Measurements from ENCODE around the gene PDE2A. TPM values are rescaled to one million over a fixed set of nuclear protein-coding genes. Genes with fewer than 3 reads are reported as not detected.

PDE2A gene
- total RNA-seq, 1 donor from 2014 or later = 0.11 TPM

DNA sequence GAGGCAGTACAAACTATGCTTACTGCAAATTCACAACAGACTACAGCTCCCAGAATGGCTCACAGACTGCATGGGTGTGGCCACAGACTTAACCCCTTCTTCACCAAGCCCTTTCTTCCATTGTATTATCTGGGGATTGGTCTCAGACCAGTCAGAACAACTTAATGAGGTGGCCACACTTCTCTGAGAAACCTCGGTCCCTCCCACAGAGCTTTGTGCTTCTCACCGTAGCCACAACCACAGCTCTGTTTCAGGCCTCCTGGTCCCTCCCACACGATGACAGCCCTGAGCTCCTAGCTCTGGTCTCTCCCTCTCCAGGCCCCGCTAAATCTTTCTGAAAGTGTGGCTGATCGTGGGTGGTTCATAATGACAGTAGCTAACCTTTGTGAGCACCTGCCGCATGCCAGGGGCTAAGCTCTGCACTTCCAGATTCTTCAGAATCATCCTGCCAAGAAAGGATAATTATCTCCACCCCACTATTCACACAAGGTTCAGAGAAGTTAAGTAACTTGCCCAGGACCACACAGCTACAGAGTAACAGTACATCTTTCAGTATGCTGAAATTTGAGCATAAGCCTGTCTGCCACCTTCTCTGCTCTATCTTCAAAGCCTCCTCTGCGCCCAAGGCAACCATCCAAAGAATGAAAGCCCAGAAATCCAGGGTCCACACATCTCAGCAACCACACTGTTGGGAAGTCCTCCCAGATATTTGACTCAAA, 5.4 kb downstream of the PDE2A start:
- Mint-ChIP-seq H3K36me3 (peaks cover 2% of the 10 kb centered on the region), H3K27me3 (ENCODE audit: insufficient read depth, low read depth) (peaks cover 6% of the 10 kb centered on the region), H3K27ac (peak overlapping the region; percentile 36), H3K4me3 (peak overlapping the region; percentile 14), H3K4me1 (peaks cover 42% of the 10 kb centered on the region), H3K9me3 (peaks cover 2% of the 10 kb centered on the region)
- TF ChIP-seq EZH2 (IDR thresholded peaks at IDR 0.05) (no peak), EZH2phosphoT487 (IDR thresholded peaks at IDR 0.05) (no peak)
- TF ChIP-seq, protein P1, sequence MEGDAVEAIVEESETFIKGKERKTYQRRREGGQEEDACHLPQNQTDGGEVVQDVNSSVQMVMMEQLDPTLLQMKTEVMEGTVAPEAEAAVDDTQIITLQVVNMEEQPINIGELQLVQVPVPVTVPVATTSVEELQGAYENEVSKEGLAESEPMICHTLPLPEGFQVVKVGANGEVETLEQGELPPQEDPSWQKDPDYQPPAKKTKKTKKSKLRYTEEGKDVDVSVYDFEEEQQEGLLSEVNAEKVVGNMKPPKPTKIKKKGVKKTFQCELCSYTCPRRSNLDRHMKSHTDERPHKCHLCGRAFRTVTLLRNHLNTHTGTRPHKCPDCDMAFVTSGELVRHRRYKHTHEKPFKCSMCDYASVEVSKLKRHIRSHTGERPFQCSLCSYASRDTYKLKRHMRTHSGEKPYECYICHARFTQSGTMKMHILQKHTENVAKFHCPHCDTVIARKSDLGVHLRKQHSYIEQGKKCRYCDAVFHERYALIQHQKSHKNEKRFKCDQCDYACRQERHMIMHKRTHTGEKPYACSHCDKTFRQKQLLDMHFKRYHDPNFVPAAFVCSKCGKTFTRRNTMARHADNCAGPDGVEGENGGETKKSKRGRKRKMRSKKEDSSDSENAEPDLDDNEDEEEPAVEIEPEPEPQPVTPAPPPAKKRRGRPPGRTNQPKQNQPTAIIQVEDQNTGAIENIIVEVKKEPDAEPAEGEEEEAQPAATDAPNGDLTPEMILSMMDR (IDR thresholded peaks at IDR 0.05) = no peak
- Histone ChIP-seq H3K4me3 (no peak overlapping the region), H4K20me1 (ENCODE audit: low read depth) (peaks cover 5% of the 10 kb centered on the region), H2AFZ (replicated peaks) (no peak overlapping the region), H3K27ac (no peak overlapping the region), H3K9ac (no peak overlapping the region), H3K79me2 (ENCODE audit: low read depth) (no peaks in the 10 kb centered on the region), H3F3A (ENCODE audit: low read depth) (peaks cover 14% of the 10 kb centered on the region), H3K4me2 (peak overlapping the region; percentile 36), H3K36me3 (no peaks in the 10 kb centered on the region), H3K9me3 (ENCODE audit: low read depth) (no peaks in the 10 kb centered on the region), H3K27me3 (peaks cover 9% of the 10 kb centered on the region), H3K4me1 (peaks cover 20% of the 10 kb centered on the region)
- DNase-seq (ENCODE audit: low spot score) = peak; percentile 84

DNA sequence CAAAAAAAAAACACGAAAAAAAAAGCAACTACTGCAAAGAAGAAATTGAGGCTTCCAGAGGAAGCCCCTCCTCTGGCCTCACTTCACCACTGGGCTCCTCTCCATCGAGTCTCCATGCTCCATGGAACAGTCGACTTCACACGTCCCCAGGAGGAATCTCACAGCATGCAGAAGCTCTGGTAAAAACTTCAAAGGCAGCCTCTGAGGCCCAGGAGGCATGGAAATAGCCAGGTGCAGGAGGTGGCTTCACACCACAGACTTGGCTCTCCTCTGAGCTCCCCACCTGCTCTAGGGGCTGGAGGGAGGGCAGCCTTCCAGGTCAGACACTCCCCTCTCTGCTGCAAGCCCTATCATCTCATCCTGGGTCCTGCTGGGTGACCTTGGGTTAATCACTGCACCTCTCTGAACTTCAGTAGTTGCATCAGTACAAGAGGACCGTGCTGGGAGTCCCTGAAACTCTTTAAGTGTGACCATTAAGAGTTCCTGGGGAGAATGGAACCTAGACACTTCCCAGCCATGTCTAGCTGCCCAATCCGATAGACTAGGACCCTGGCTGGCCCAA, 8.2 kb downstream of the PDE2A start:
- peaks cover 2% of the 10 kb centered on the region for H3K9me3 Mint-ChIP-seq
- Histone ChIP-seq H3K79me2 (ENCODE audit: low read depth) (no peaks in the 10 kb centered on the region), H3K4me1 (peaks cover 18% of the 10 kb centered on the region), H2AFZ (replicated peaks) (no peak overlapping the region), H3K27me3 (no peaks in the 10 kb centered on the region), H3K4me2 (no peak overlapping the region), H3K9ac (no peak overlapping the region), H3K9me3 (ENCODE audit: low read depth) (no peaks in the 10 kb centered on the region), H3K27ac (no peak overlapping the region), H3K36me3 (no peaks in the 10 kb centered on the region), H4K20me1 (ENCODE audit: low read depth) (no peaks in the 10 kb centered on the region), H3K4me3 (no peak overlapping the region), H3F3A (ENCODE audit: low read depth) (peaks cover 10% of the 10 kb centered on the region)
- TF ChIP-seq EZH2phosphoT487 (IDR thresholded peaks at IDR 0.05) (no peak), EZH2 (IDR thresholded peaks at IDR 0.05) (no peak)
- TF ChIP-seq, protein P1 (IDR thresholded peaks at IDR 0.05) = no peak
- peaks cover 9% of the 10 kb centered on the region for H3K27me3 Mint-ChIP-seq (ENCODE audit: insufficient read depth, low read depth)
- H3K36me3 Mint-ChIP-seq = peaks cover 2% of the 10 kb centered on the region
- H3K27ac Mint-ChIP-seq = no peak overlapping the region
- DNase-seq (ENCODE audit: low spot score) = no peak
- no peak overlapping the region for H3K4me3 Mint-ChIP-seq
- H3K4me1 Mint-ChIP-seq = peaks cover 30% of the 10 kb centered on the region

GRCh38 chr11:72662036-72662435, 12.2 kb downstream of the PDE2A start:
- H3K4me2 ChIP-seq = no peak overlapping the region
- Mint-ChIP-seq H3K4me3 (peak overlapping the region; percentile 59), H3K27ac (no peak overlapping the region), H3K36me3 (peaks cover 1% of the 10 kb centered on the region), H3K4me1 (peaks cover 42% of the 10 kb centered on the region), H3K27me3 (ENCODE audit: insufficient read depth, low read depth) (peaks cover 13% of the 10 kb centered on the region), H3K9me3 (peaks cover under 1% of the 10 kb centered on the region)
- H3F3A ChIP-seq (ENCODE audit: low read depth) = peaks cover 6% of the 10 kb centered on the region
- H3K9ac ChIP-seq = no peak overlapping the region
- H4K20me1 ChIP-seq (ENCODE audit: low read depth) = no peaks in the 10 kb centered on the region
- no peaks in the 10 kb centered on the region for H3K27me3 ChIP-seq
- no peak overlapping the region for H2AFZ ChIP-seq (replicated peaks)
- H3K9me3 ChIP-seq (ENCODE audit: low read depth) = no peaks in the 10 kb centered on the region
- H3K4me1 ChIP-seq = peaks cover 16% of the 10 kb centered on the region
- no peak for DNase-seq (ENCODE audit: low spot score)
- TF ChIP-seq EZH2phosphoT487 (IDR thresholded peaks at IDR 0.05) (no peak), EZH2 (IDR thresholded peaks at IDR 0.05) (no peak)
- TF ChIP-seq, protein P1 (IDR thresholded peaks at IDR 0.05) = no peak
- no peak overlapping the region for H3K4me3 ChIP-seq
- H3K79me2 ChIP-seq (ENCODE audit: low read depth) = no peaks in the 10 kb centered on the region
- H3K27ac ChIP-seq = no peak overlapping the region
- H3K36me3 ChIP-seq = no peaks in the 10 kb centered on the region

Data from neural progenitor cell (in vitro differentiated cells).